ENCODE data around the gene LMO7.

DNA sequence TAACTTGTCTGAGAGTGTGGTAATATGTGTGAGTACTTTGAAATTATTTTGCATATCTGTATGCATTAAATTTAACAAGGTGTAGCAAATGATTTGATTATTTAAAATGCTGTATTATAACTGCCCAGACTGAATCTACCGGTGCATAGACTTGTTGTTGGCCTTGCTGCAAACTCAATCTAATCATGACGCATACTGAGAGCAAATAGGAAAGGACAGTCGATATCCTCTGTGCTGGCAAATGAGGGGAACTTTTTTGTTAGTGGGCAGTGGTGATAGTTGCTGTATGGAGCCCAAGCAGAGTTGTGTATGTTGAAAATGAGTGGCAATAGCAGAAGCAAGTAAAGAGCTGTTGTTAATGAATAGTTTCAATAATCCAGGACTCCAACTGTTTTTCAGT is 127.4 kb downstream of the LMO7 start:
- TF ChIP-seq YY1 (IDR thresholded peaks at IDR 0.05; ENCODE audit: insufficient read depth, insufficient replicate concordance, low read depth, low read length) (no peak), EP300 (IDR thresholded peaks at IDR 0.05; ENCODE audit: low read depth in 2 of 2, low read length in 2 of 2) (no peak), EP300 (CRISPR knock-in tag; IDR thresholded peaks at IDR 0.05; ENCODE audit: borderline replicate concordance) (no peak)

Data from HepG2 (cell line).